GM12878 (cell line): ENCODE results near the gene STX1A.

Experiments
- BRCA1 ChIP-seq: IDR thresholded peaks from 2 replicates; pipeline ENCODE4 v1.6.1; 2011; ENCODE audit warnings: low read depth, low read length, improper control_type of control experiment
- FOXK2 ChIP-seq: fragments of 450-650 bp; IDR thresholded peaks from 2 replicates; pipeline ENCODE4 v1.6.1; 2017; ENCODE audit warnings: mild to moderate bottlenecking, moderate library complexity
- MTA2 ChIP-seq: fragments of 450-650 bp; IDR thresholded peaks from 2 replicates; pipeline ENCODE4 v1.6.1; 2016; ENCODE audit warnings: low read depth, mild to moderate bottlenecking, moderate library complexity
- RFX5 ChIP-seq: IDR thresholded peaks from 2 replicates; pipeline ENCODE4 v1.6.1; 2011; ENCODE audit warnings: low read depth, low read length, improper control_type of control experiment
- ZNF24 ChIP-seq: fragments of 450-650 bp; IDR thresholded peaks from 2 replicates; pipeline ENCODE4 v1.6.1; 2017; ENCODE audit warnings: antibody characterized with exemption, mild to moderate bottlenecking
- ZNF384 ChIP-seq: IDR thresholded peaks from 2 replicates; pipeline ENCODE4 v1.6.1; 2012; ENCODE audit warnings: low read depth, mild to moderate bottlenecking, low read length, improper control_type of control experiment, borderline replicate concordance
- TF ChIP-seq, protein P1 (sequence below), 3 experiments: IDR thresholded peaks in 2 of 3; conservative IDR thresholded peaks in 1 of 3; 2 replicates each; pipeline ENCODE4 v1.5.1; 2011; ENCODE audit warnings: low read depth in 3 of 3, low read length in 3 of 3, mild to moderate bottlenecking in 3 of 3, control low read depth in 2 of 3, moderate library complexity in 2 of 3, inconsistent platforms in 1 of 3, mixed read lengths in 1 of 3; ENCODE audit not compliant: control insufficient read depth in 2 of 3, insufficient read depth in 1 of 3; ENCODE audit errors: extremely low read depth in 1 of 3
- TF ChIP-seq, protein P2 (sequence below): fragments of 450-650 bp; formaldehyde crosslinking; IDR thresholded peaks from 2 replicates; pipeline ENCODE4 v1.4.0; 2020; ENCODE audit warnings: mild to moderate bottlenecking, moderate library complexity

- TF ChIP-seq, protein P1, sequence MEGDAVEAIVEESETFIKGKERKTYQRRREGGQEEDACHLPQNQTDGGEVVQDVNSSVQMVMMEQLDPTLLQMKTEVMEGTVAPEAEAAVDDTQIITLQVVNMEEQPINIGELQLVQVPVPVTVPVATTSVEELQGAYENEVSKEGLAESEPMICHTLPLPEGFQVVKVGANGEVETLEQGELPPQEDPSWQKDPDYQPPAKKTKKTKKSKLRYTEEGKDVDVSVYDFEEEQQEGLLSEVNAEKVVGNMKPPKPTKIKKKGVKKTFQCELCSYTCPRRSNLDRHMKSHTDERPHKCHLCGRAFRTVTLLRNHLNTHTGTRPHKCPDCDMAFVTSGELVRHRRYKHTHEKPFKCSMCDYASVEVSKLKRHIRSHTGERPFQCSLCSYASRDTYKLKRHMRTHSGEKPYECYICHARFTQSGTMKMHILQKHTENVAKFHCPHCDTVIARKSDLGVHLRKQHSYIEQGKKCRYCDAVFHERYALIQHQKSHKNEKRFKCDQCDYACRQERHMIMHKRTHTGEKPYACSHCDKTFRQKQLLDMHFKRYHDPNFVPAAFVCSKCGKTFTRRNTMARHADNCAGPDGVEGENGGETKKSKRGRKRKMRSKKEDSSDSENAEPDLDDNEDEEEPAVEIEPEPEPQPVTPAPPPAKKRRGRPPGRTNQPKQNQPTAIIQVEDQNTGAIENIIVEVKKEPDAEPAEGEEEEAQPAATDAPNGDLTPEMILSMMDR (IDR thresholded peaks at IDR 0.05 in 2 of 3, conservative IDR thresholded peaks at IDR 0.05 in 1 of 3; ENCODE audit: control insufficient read depth in 2 of 3, extremely low read depth in 1 of 3, insufficient read depth in 1 of 3, low read depth in 3 of 3, low read length in 3 of 3) = no peak
- no peak for TF ChIP-seq BRCA1
- no peak for TF ChIP-seq RFX5
- TF ChIP-seq FOXK2 = no peak
- TF ChIP-seq, protein P2, sequence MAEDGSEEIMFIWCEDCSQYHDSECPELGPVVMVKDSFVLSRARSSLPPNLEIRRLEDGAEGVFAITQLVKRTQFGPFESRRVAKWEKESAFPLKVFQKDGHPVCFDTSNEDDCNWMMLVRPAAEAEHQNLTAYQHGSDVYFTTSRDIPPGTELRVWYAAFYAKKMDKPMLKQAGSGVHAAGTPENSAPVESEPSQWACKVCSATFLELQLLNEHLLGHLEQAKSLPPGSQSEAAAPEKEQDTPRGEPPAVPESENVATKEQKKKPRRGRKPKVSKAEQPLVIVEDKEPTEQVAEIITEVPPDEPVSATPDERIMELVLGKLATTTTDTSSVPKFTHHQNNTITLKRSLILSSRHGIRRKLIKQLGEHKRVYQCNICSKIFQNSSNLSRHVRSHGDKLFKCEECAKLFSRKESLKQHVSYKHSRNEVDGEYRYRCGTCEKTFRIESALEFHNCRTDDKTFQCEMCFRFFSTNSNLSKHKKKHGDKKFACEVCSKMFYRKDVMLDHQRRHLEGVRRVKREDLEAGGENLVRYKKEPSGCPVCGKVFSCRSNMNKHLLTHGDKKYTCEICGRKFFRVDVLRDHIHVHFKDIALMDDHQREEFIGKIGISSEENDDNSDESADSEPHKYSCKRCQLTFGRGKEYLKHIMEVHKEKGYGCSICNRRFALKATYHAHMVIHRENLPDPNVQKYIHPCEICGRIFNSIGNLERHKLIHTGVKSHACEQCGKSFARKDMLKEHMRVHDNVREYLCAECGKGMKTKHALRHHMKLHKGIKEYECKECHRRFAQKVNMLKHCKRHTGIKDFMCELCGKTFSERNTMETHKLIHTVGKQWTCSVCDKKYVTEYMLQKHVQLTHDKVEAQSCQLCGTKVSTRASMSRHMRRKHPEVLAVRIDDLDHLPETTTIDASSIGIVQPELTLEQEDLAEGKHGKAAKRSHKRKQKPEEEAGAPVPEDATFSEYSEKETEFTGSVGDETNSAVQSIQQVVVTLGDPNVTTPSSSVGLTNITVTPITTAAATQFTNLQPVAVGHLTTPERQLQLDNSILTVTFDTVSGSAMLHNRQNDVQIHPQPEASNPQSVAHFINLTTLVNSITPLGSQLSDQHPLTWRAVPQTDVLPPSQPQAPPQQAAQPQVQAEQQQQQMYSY (CRISPR knock-in tag) = no peak
- TF ChIP-seq ZNF384 = no peak
- TF ChIP-seq MTA2 = no peak
- no peak for TF ChIP-seq ZNF24
Measured at GRCh38 chr7:73728551-73728950, 9.1 kb upstream of the STX1A start.
